GM19395 (cell line): ENCODE data around the gene NAA50.
A peak's percentile ranks its signal among the peaks of the same experiment; 100 is the strongest.

ENCODE experiments used
- ATAC-seq: cut with Tn5 transposase; IDR thresholded peaks from one replicate; pipeline ENCODE4 v1.9.1; 2021; ENCODE audit warnings: mild to moderate bottlenecking, moderate library complexity; ENCODE audit not compliant: unreplicated experiment

Gene NAA50

GRCh38 chr3:113743006-113743630 is 2.9 kb downstream of the NAA50 start:
- no peak for ATAC-seq

DNA sequence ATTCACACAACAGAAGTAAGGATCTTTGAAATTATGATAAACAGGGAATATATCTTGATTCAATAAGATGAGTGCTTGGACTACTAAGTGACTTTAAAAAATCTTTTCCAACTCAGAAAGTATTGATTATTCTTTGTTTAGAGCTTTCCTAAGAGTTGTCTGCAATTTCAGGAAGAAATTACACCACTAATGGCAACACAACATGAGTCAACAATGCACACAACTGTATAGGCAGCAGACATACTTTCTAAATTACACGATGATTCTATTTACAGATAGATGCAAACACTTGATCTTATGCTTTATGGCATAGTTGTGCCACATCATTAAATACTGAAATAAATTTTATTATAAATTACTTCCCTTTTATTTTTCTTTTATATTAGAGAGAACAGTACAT is 4.4 kb downstream of the NAA50 start:
- ATAC-seq: no peak

GRCh38 chr3:113741086-113741485 is 5.0 kb downstream of the NAA50 start:
- no peak for ATAC-seq

- peak; percentile 80 for ATAC-seq
Measured at GRCh38 chr3:113736548-113737089, 9.4 kb downstream of the NAA50 start.

DNA sequence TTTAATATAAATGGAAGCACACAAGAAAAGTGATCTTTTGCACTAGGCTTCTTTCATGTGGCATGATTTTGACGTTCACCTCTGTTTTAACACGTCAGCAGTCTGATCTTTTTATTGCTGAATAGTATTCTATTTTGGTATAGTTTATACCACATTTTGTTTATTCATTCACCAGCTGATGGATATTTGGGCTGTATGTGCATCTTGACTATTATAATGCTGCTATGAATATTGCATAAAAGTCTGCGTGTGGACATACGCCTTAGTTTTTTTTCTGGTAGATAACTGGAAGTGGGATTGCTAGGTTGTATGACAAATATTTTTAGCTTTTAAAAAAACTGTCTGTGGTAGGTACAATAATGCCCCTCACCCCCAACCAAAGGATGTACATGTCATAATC is 14.4 kb downstream of the NAA50 start:
- no peak for ATAC-seq

GRCh38 chr3:113730550-113730949 is 15.5 kb downstream of the NAA50 start:
- no peak for ATAC-seq

DNA sequence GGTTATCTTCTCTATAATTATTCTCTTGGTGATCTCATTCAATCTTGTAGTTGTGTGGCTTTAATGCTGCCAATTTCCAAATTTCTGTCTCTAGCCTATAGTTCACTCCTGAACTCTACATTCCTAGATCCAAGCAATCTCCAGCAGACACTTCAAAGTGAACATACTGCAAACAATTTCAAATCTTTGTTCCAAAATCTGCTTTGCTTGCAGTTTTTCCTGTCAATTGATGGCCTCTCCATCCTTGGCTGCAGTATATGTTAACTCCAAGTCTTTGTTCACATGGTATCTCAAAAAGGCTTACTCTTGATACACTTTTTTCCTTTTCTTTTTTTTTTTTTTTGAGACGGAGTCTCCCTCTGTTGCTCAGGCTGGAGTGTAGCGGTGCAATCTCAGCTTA is 17.4 kb downstream of the NAA50 start:
- ATAC-seq: no peak

DNA sequence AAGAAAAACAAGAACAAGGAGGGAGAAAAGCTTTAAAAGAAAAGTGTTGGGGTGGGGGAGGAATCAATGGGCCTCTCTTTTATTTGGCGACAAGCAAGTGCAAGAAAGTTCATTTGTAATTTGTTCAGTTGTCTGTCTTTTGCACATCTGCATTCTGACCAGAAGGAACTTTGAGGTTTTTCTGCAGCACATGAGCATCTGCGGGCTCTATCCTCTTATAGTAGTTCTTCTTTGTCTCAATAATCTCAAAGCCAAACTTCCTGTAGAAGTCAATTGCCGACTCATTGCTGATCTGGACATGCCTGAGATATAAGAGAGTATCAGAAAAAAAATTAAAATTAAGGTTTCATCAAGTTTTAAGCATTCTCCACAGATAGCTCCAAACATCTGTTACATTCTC is 24.4 kb downstream of the NAA50 start:
- ATAC-seq: no peak

DNA sequence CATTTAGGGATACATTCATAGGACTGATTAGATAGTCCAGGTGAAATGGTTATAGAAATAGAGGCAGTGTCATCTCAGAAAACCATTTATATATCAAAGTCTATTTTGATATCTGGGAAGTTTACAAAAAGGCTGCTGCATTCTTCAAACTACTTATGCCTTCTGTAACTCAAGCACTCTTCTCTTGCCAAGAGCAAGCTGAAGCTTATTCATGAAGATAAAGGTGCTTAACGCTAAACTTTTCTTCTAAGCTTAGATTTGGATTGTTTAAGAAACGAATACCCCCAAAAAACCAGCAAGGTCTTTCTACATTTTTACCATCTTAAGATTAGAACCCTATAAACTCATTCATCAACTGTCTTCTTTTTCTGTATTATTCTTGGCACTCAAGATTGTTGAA is 26.3 kb downstream of the NAA50 start:
- no peak for ATAC-seq

GRCh38 chr3:113719294-113719693 is 26.8 kb downstream of the NAA50 start:
- no peak for ATAC-seq

GRCh38 chr3:113717818-113718217 is 28.2 kb downstream of the NAA50 start:
- no peak for ATAC-seq

DNA sequence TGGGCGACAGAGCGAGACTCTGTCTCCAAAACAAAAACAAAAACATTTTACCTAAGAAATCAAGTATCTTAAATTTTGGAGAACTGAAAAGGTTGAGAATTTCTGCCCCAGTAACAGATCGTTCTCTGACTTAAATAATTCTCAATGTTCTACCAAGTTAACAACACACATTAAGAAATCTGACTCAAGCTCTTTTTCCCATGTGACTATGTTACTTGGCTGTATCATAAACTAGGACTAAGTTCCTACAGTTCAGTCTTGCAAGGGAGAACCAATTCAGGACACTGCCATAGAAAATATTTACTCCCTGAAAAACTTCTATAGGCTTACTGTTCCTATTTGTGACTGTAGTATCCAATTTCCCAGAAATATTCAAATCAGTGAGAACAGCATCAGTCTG is 28.7 kb downstream of the NAA50 start:
- no peak for ATAC-seq

- ATAC-seq: no peak
Measured at GRCh38 chr3:113714702-113715101, 31.3 kb downstream of the NAA50 start.

- no peak for ATAC-seq
Measured at GRCh38 chr3:113712129-113712528, 33.9 kb downstream of the NAA50 start.

GRCh38 chr3:113707835-113708234 is 38.2 kb downstream of the NAA50 start:
- ATAC-seq: no peak

DNA sequence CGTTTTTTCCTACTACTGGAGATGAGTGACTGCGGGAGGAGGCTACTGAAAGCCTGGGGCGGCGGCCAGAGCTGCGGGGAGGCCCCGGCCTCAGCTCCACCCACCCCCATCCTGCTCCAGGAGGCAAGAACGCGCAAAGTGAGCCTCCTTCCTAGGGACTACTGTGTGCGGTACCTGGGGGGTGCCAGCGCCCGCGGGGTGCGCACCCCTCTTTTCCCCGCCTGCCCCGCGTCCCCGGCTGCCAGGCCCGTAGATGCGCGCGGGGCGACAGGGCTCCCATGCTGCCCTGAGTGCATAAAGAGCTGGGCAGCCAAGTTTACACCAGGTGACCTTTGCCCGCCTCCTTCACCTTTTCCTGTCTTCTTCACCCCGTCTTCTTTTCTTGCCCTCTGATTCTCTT is 47.1 kb downstream of the NAA50 start:
- ATAC-seq: no peak

- no peak for ATAC-seq
Measured at GRCh38 chr3:113698213-113698742, 47.8 kb downstream of the NAA50 start.

- ATAC-seq: no peak
Measured at GRCh38 chr3:113697500-113698090, 48.5 kb downstream of the NAA50 start.

DNA sequence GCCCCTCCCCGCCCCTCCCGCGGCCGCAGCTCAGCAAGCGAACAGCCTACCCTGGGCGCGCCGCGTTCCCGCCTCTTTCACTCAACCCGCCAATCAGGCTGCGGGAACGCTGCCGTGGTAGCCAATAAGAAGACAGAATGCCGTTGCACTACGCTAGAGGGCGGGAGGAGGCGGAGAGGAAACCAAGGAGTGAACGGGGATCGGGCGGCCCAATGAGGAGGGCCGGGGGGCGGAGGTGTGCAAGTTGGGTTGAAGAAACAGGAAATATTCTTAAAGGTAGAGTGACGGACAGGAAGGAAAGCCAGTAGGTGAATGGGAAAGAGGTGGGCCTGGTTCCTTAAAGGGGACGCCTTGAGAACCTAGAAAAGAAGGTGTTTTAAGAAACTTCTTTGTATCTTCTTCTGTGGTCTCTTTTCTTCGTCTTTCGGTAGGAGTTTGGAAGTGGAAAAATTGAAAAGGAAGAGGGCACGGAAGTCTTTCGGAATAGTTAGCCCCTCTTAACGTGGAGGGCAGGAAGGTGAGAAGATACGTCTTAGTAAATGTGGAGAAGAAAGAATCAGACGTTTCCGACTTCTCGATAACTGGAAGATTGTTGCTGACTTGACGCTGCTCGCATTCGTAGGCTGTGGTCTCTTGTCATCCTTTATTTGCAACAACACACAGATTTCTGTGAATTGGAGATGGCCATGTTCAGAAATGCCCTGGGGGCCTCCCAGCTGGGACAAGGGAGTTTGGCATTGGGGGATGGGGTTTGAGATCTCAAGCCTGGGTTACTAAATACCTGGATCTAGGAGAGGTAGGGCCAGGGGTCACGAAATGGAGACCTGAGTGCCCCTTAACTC is 49.2 kb downstream of the NAA50 start:
- peak; percentile 94 for ATAC-seq

DNA sequence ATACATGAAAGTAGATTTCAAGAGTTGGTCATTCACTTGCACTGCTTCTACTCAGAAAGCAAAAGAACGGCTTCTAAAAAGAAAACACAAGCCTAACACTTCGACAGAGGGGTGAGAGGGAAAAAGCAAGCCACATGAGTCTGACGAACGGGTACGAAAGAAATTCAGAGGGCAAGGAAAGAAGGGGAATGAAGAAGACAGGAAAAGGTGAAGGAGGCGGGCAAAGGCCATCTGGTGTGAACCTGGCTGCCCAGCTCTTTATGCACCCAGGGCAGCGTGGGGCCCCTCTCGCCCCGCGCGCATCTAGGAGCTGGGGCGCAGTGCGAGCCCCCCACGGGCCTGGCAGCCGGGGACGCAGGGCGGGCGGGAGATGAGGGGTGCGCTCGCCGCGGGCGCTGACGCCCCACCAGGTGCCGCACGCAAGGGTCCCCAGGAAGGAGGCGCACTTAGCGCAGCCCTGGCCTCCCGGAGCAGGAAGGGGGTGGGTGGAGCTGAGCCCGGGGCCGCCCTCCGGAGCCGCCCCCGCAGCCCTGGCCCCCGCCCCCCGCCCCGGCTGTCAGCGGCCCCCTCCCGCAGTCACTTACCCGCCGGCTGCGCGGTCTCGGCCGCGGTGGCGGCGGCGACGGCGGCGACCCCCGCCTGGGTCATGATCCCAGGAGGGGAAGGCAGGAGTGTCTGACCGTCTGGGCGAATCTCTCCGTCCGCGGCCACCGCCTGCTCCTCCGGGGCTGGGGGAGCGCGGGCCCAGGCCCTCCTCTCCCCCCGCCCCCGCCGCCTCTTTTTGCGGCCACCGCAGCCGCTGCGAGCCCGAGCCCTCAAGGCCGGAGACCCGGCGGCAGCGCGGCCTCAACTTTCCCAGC is 50.0 kb downstream of the NAA50 start, which contains the start of gene USF3:
Gene USF3 (minus strand): TSS at position 857 of the 860 bp plus-strand sequence. CDS start 21,764 bp downstream, outside the sequence.
- ATAC-seq: peak; percentile 59

- ATAC-seq: no peak
Measured at GRCh38 chr3:113695431-113695785, 50.6 kb downstream of the NAA50 start.
